ENCODE data around the gene SEMA6C.

DNA sequence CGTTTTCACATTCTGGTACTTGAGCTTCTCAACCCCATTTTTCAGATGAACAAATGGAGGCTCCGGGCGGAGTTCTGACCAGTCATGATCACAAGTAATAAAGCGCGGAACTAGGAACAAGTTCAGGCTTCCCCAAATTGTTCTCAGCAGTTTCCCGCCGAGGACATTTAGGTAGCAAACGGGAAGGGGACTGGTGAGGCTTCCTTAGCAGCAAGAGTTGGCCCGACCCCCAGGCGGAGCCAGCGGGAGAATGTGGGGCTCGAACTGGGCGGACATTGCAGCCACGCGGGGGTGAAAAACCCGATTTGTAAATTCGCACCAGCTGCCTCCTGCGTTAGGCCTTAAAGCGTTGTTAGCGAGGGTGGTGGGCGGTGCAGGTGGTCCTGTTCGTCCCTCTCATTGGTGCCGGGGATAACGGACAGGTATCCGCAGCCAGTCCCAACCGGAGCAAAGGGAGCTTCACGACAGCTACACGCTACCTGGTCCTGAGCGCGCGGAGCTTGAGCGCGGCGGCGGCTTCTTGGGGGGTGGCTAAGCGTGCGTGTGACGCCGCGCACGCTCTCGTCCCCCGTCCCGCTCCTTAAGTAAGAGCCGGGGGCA lies 15.3 kb downstream of the SEMA6C start:
- TF ChIP-seq, protein P1, sequence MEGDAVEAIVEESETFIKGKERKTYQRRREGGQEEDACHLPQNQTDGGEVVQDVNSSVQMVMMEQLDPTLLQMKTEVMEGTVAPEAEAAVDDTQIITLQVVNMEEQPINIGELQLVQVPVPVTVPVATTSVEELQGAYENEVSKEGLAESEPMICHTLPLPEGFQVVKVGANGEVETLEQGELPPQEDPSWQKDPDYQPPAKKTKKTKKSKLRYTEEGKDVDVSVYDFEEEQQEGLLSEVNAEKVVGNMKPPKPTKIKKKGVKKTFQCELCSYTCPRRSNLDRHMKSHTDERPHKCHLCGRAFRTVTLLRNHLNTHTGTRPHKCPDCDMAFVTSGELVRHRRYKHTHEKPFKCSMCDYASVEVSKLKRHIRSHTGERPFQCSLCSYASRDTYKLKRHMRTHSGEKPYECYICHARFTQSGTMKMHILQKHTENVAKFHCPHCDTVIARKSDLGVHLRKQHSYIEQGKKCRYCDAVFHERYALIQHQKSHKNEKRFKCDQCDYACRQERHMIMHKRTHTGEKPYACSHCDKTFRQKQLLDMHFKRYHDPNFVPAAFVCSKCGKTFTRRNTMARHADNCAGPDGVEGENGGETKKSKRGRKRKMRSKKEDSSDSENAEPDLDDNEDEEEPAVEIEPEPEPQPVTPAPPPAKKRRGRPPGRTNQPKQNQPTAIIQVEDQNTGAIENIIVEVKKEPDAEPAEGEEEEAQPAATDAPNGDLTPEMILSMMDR (IDR thresholded peaks at IDR 0.05) = no peak
- TF ChIP-seq POLR2A (IDR thresholded peaks at IDR 0.05) = no peak
